Endothelial cell of umbilical vein (primary cell): ENCODE results near the gene FMN1.

Source experiments
- EZH2 ChIP-seq: IDR thresholded peaks from 2 replicates; pipeline ENCODE4 v1.6.1; 2012; ENCODE audit warnings: borderline replicate concordance, low read depth, mild to moderate bottlenecking, moderate library complexity, low read length, inconsistent platforms; ENCODE audit not compliant: severe bottlenecking
- FOS ChIP-seq: IDR thresholded peaks from 2 replicates; pipeline ENCODE4 v1.6.1; 2011; ENCODE audit warnings: mild to moderate bottlenecking, low read length, moderate library complexity, borderline replicate concordance; ENCODE audit not compliant: insufficient read depth
- JUN ChIP-seq: IDR thresholded peaks from 2 replicates; pipeline ENCODE4 v1.6.1; 2011; ENCODE audit warnings: borderline replicate concordance, low read depth; ENCODE audit not compliant: insufficient read length, insufficient read depth
- POLR2A ChIP-seq: IDR thresholded peaks from 2 replicates; pipeline ENCODE4 v1.6.1; 2012; ENCODE audit warnings: low read depth, mild to moderate bottlenecking, control low read depth, low read length
- POLR2AphosphoS5 ChIP-seq: IDR thresholded peaks from 2 replicates; pipeline ENCODE4 v1.6.1; 2012; ENCODE audit warnings: low read depth, mild to moderate bottlenecking, control low read depth, low read length, moderate library complexity; ENCODE audit not compliant: insufficient read depth
- TF ChIP-seq, protein P1 (sequence below): IDR thresholded peaks from 2 replicates; pipeline ENCODE4 v1.6.1; 2011; ENCODE audit not compliant: insufficient read depth, insufficient read length
- TF ChIP-seq, protein P2 (sequence below), 2 donors: IDR thresholded peaks; 1 replicate in 1 of 2; 2 replicates in 1 of 2; pipeline ENCODE4 v1.5.1; 2011; ENCODE audit warnings: low read length in 2 of 2, mild to moderate bottlenecking in 2 of 2, moderate library complexity in 2 of 2, control low read depth in 1 of 2, inconsistent platforms in 1 of 2, low read depth in 1 of 2; ENCODE audit not compliant: insufficient read depth in 1 of 2; ENCODE audit errors: extremely low read depth in 1 of 2

DNA sequence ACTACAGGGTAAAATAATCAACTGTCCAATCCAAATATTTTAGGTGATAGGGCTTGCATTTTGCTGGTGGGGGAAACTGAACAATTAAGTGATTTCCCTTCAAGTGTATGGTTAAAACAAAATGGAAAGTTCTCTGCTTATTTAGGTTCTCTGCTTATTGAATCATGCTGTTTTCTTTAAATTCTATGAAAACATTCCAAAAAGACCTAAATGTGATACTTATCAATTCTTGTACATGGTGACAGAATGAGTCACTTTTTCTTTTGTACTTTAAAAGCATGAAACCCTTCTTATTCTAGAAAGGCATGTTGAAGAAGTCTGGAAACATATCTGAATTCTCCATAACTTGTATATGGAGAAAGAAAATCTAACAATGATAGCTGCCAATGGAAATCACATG lies 192.6 kb downstream of the FMN1 start:
- TF ChIP-seq, protein P1, sequence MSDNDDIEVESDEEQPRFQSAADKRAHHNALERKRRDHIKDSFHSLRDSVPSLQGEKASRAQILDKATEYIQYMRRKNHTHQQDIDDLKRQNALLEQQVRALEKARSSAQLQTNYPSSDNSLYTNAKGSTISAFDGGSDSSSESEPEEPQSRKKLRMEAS, result no peak
- TF ChIP-seq, protein P2, sequence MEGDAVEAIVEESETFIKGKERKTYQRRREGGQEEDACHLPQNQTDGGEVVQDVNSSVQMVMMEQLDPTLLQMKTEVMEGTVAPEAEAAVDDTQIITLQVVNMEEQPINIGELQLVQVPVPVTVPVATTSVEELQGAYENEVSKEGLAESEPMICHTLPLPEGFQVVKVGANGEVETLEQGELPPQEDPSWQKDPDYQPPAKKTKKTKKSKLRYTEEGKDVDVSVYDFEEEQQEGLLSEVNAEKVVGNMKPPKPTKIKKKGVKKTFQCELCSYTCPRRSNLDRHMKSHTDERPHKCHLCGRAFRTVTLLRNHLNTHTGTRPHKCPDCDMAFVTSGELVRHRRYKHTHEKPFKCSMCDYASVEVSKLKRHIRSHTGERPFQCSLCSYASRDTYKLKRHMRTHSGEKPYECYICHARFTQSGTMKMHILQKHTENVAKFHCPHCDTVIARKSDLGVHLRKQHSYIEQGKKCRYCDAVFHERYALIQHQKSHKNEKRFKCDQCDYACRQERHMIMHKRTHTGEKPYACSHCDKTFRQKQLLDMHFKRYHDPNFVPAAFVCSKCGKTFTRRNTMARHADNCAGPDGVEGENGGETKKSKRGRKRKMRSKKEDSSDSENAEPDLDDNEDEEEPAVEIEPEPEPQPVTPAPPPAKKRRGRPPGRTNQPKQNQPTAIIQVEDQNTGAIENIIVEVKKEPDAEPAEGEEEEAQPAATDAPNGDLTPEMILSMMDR (IDR thresholded peaks at IDR 0.05; ENCODE audit: extremely low read depth in 1 of 2, insufficient read depth in 1 of 2, low read depth in 1 of 2, low read length in 2 of 2), result no peak
- no peak for TF ChIP-seq EZH2
- TF ChIP-seq POLR2A, result no peak
- TF ChIP-seq FOS, result no peak
- no peak for TF ChIP-seq JUN
- no peak for TF ChIP-seq POLR2AphosphoS5
